K562 (cell line): ENCODE measurements around the gene POLR2L. TPM values are rescaled to one million over a fixed set of nuclear protein-coding genes. Genes with fewer than 3 reads are reported as not detected.

Experiments
- FOXM1 ChIP-seq, 2 experiments: fragments of 450-650 bp in 1 of 2; sonication (generic) in 1 of 2; formaldehyde crosslinking in 1 of 2; IDR thresholded peaks; 2 replicates each; pipeline versions ENCODE4 v1.6.1 to v1.9.0; 2017 to 2022; ENCODE audit warnings: low read depth in 2 of 2, mild to moderate bottlenecking in 2 of 2, missing genetic modification reagents in 1 of 2, moderate library complexity in 1 of 2
- GABPB1 ChIP-seq: sonication (generic); formaldehyde crosslinking; IDR thresholded peaks from 2 replicates; pipeline ENCODE4 v1.8.0; 2022; ENCODE audit warnings: mild to moderate bottlenecking, missing genetic modification reagents
- NR1H2 ChIP-seq: sonication (generic); formaldehyde crosslinking; IDR thresholded peaks from 2 replicates; pipeline ENCODE4 v1.4.0; 2020; ENCODE audit warnings: mild to moderate bottlenecking, missing genetic modification reagents
- PPARD ChIP-seq: fragments of 250-450 bp; sonication (Bioruptor Pico); IDR thresholded peaks from 2 replicates; pipeline ENCODE4 v1.8.0; 2022; ENCODE audit warnings: inconsistent platforms, mild to moderate bottlenecking, moderate library complexity
- SIN3A ChIP-seq, 2 experiments: fragments of 150-350 bp in 1 of 2; IDR thresholded peaks; 2 replicates each; pipeline ENCODE4 v1.6.1; 2011 to 2016; ENCODE audit warnings: borderline replicate concordance in 2 of 2, low read depth in 2 of 2, low read length in 2 of 2, mild to moderate bottlenecking in 2 of 2, moderate library complexity in 2 of 2; ENCODE audit not compliant: control insufficient read depth in 1 of 2
- SP1 ChIP-seq: sonication (generic); formaldehyde crosslinking; IDR thresholded peaks from 2 replicates; pipeline ENCODE4 v1.8.1; 2022; ENCODE audit warnings: mild to moderate bottlenecking, missing genetic modification reagents
- ZFP36 ChIP-seq: fragments of 150-350 bp; IDR thresholded peaks from 2 replicates; pipeline ENCODE4 v1.6.1; 2018; ENCODE audit warnings: low read length, low read depth; ENCODE audit not compliant: partially characterized antibody
- polyA plus RNA-seq, 8 experiments: library from polyadenylated mRNA; depleted of rRNA in 4 of 8; stranded (reverse) in 5 of 8; unstranded in 3 of 8; fragments of >200 nt; fragmentation: Nextera tagmentation in 2 of 8; fragmentation: Illumina TruSeq in 1 of 8; extraction: Ambion mirVana in 2 of 8; extraction: Trizol in 1 of 8; gene quantifications; 2 replicates each; pipeline versions ENCODE4 v1.2.1 to v1.2.3, GENCODE V29; 2011 to 2014; ENCODE audit warnings: inconsistent platforms in 1 of 8, missing spikeins in 1 of 8
- total RNA-seq, 7 experiments: library from RNA; depleted of rRNA in 6 of 7; stranded (reverse); fragments of >200 nt in 6 of 7; fragmentation: Illumina TruSeq in 2 of 7; extraction: Trizol in 2 of 7; gene quantifications; 2 replicates each; pipeline versions ENCODE4 v1.2.1 to v1.2.3, GENCODE V29; 2011 to 2021; ENCODE audit warnings: low replicate concordance in 1 of 7
- TF ChIP-seq, protein P1 (sequence below): fragments of 450-650 bp; IDR thresholded peaks from 2 replicates; pipeline ENCODE4 v1.6.1; 2016; ENCODE audit warnings: borderline replicate concordance
- TF ChIP-seq, protein P2 (sequence below): fragments of 450-650 bp; IDR thresholded peaks from 2 replicates; pipeline ENCODE4 v1.6.1; 2016; ENCODE audit warnings: low read depth, mild to moderate bottlenecking, moderate library complexity
- TF ChIP-seq, protein P3 (sequence below): sonication (generic); formaldehyde crosslinking; IDR thresholded peaks from 2 replicates; pipeline ENCODE4 v1.8.0; 2022; ENCODE audit warnings: mild to moderate bottlenecking, missing genetic modification reagents, borderline replicate concordance
- TF ChIP-seq, protein P4 (sequence below), 2 experiments: IDR thresholded peaks; 2 replicates each; pipeline ENCODE4 v1.6.1; 2012; ENCODE audit warnings: improper control_type of control experiment in 2 of 2, low read depth in 2 of 2, low read length in 2 of 2, borderline replicate concordance in 1 of 2
- TF ChIP-seq, protein P5 (sequence below): fragments of 250-450 bp; sonication (Bioruptor Pico); IDR thresholded peaks from 2 replicates; pipeline ENCODE4 v1.8.0; 2022; ENCODE audit warnings: moderate library complexity, mild to moderate bottlenecking, inconsistent platforms
- TF ChIP-seq, protein P6 (sequence below): fragments of 450-650 bp; IDR thresholded peaks from 2 replicates; pipeline ENCODE4 v1.6.1; 2016; ENCODE audit warnings: missing biosample characterization, missing genetic modification characterization

POLR2L gene
- total and polyA plus RNA-seq, 9 of the 15 experiments (the other 6 are each of a cell fraction or from before 2014, with no cell fraction given) = 38.3 to 688 (median 108) TPM

DNA sequence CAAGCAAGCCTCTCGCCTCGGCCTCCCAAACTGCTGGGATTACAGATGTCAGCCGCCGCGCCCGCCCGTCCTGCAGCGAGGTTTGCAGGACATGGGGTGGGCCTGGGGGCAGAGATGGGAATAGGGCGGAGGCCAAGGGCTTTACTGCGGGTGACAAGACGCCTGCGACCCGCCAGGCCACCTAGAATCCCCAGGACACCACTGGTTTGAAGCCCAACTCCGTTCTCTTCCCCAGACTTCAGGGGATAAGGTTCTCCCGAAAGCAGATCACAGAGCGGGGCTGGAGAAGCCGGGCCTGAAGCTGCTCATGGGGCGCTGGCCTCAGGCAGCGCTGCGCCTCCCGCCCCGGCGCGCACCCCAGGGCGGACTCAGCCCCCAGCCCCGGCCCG lies 354 bp downstream of the POLR2L start (continued):
- TF ChIP-seq, protein P1, sequence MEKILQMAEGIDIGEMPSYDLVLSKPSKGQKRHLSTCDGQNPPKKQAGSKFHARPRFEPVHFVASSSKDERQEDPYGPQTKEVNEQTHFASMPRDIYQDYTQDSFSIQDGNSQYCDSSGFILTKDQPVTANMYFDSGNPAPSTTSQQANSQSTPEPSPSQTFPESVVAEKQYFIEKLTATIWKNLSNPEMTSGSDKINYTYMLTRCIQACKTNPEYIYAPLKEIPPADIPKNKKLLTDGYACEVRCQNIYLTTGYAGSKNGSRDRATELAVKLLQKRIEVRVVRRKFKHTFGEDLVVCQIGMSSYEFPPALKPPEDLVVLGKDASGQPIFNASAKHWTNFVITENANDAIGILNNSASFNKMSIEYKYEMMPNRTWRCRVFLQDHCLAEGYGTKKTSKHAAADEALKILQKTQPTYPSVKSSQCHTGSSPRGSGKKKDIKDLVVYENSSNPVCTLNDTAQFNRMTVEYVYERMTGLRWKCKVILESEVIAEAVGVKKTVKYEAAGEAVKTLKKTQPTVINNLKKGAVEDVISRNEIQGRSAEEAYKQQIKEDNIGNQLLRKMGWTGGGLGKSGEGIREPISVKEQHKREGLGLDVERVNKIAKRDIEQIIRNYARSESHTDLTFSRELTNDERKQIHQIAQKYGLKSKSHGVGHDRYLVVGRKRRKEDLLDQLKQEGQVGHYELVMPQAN = peak; percentile 69
- TF ChIP-seq SP1 (CRISPR knock-in tag) (no peak), PPARD (CRISPR knock-in tag) (no peak), ZFP36 (no peak), SIN3A (IDR thresholded peaks at IDR 0.05; ENCODE audit: borderline replicate concordance in 2 of 2, control insufficient read depth in 1 of 2, low read depth in 2 of 2, low read length in 2 of 2) (no peak), NR1H2 (CRISPR knock-in tag) (no peak), FOXM1 (IDR thresholded peaks at IDR 0.05; ENCODE audit: low read depth) (no peak), FOXM1 (CRISPR knock-in tag; IDR thresholded peaks at IDR 0.05; ENCODE audit: low read depth) (0 out of 2 replicates have a peak, but pooled peaks have one; percentile 12), GABPB1 (CRISPR knock-in tag) (peak; percentile 35; the same call in 1 of the 2 replicates)
- TF ChIP-seq, protein P2, sequence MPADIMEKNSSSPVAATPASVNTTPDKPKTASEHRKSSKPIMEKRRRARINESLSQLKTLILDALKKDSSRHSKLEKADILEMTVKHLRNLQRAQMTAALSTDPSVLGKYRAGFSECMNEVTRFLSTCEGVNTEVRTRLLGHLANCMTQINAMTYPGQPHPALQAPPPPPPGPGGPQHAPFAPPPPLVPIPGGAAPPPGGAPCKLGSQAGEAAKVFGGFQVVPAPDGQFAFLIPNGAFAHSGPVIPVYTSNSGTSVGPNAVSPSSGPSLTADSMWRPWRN = no peak
- TF ChIP-seq, protein P3, sequence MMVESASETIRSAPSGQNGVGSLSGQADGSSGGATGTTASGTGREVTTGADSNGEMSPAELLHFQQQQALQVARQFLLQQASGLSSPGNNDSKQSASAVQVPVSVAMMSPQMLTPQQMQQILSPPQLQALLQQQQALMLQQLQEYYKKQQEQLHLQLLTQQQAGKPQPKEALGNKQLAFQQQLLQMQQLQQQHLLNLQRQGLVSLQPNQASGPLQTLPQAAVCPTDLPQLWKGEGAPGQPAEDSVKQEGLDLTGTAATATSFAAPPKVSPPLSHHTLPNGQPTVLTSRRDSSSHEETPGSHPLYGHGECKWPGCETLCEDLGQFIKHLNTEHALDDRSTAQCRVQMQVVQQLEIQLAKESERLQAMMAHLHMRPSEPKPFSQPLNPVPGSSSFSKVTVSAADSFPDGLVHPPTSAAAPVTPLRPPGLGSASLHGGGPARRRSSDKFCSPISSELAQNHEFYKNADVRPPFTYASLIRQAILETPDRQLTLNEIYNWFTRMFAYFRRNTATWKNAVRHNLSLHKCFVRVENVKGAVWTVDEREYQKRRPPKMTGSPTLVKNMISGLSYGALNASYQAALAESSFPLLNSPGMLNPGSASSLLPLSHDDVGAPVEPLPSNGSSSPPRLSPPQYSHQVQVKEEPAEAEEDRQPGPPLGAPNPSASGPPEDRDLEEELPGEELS (CRISPR knock-in tag) = no peak
- TF ChIP-seq, protein P4, sequence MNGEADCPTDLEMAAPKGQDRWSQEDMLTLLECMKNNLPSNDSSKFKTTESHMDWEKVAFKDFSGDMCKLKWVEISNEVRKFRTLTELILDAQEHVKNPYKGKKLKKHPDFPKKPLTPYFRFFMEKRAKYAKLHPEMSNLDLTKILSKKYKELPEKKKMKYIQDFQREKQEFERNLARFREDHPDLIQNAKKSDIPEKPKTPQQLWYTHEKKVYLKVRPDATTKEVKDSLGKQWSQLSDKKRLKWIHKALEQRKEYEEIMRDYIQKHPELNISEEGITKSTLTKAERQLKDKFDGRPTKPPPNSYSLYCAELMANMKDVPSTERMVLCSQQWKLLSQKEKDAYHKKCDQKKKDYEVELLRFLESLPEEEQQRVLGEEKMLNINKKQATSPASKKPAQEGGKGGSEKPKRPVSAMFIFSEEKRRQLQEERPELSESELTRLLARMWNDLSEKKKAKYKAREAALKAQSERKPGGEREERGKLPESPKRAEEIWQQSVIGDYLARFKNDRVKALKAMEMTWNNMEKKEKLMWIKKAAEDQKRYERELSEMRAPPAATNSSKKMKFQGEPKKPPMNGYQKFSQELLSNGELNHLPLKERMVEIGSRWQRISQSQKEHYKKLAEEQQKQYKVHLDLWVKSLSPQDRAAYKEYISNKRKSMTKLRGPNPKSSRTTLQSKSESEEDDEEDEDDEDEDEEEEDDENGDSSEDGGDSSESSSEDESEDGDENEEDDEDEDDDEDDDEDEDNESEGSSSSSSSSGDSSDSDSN (IDR thresholded peaks at IDR 0.05; ENCODE audit: borderline replicate concordance in 1 of 2, low read depth in 2 of 2, low read length in 2 of 2) = peak in 1 of 2 experiments; percentile 35; a peak in 1 of 4 replicates
- TF ChIP-seq, protein P5, sequence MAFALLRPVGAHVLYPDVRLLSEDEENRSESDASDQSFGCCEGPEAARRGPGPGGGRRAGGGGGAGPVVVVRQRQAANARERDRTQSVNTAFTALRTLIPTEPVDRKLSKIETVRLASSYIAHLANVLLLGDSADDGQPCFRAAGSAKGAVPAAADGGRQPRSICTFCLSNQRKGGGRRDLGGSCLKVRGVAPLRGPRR = no peak
- TF ChIP-seq, protein P6, sequence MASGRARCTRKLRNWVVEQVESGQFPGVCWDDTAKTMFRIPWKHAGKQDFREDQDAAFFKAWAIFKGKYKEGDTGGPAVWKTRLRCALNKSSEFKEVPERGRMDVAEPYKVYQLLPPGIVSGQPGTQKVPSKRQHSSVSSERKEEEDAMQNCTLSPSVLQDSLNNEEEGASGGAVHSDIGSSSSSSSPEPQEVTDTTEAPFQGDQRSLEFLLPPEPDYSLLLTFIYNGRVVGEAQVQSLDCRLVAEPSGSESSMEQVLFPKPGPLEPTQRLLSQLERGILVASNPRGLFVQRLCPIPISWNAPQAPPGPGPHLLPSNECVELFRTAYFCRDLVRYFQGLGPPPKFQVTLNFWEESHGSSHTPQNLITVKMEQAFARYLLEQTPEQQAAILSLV (tag) = no peak
